NCI-H2171 treated with DMSO at 0.1 percent for 48 hours (cell line): ENCODE measurements around the gene POLG2.
A peak's percentile ranks its signal among the peaks of the same experiment; 100 is the strongest.
"Not testable (repeated sequence)": the region's sequence is repeated elsewhere in the genome, so short reads cannot be mapped to it uniquely, and the experiment has no call there.

ENCODE experiments used
- DNase-seq: peaks from one replicate; lab custom pipeline; 2025; lab: John Stamatoyannopoulos, UW

The POLG2 gene

DNA sequence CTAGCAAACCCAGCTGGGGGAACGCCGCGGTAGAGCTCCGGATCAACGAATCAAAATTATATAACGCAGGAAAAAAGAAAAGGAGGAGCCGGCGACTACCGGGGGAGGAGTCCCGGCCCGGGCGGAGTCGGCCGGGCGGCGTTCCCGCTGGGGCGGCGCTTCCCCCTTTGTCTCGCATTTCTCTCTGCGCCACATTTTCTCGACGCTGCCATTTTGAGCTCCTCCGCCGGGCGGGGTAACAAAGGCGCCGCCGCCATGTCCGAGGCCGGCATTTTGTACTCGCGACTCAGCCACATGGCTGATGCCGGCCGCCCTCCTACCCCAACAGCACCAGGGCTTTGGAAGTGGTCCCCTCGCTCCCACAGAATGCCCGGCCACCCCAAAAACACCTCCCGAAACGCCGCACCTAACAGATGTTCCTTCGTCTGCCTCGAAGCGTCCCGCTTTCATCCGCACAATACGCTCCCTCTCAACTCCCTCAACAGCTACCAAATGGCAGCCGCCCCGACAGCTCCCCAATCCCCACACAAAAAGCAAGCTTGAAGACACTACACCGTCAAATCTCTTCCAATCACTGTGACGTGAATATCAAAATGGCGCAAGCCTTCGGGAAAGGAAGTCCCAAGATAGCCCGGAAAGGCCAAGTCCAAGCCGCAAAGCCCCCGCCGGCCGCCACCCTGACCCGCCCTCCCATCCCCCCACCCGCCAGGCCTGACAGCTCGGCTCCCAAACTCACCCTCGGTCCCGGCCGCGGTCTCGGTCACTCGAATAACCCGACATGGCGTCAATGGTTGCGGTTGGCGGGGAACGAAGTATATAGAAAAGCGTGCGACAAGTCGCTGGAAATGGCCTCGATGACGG is 8.7 kb upstream of the POLG2 start:
- peak; percentile 84 for DNase-seq

- DNase-seq, result no peak
Observed at GRCh38 chr17:64504769-64505339, 8.0 kb upstream of the POLG2 start.

- DNase-seq, result no peak
Observed at GRCh38 chr17:64503821-64504768, 7.2 kb upstream of the POLG2 start.

DNA sequence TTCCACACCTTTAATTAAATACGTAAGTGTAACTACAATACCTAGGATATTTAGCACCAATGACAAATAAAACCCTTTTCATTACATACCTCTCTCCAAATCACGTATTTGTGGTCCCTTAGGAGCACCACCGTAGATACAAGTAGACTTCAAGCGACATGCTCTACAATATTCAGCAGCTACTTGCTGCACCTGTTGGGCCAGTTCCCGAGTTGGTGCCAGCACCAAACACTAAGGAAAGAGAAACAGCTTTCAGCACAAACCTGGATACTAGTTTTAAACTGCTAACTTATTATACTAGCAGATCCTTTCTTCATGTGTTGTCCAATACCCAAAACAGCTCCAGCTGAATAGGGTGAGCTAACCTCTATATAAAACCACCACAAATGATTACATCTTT is 6.5 kb upstream of the POLG2 start:
- no peak for DNase-seq

- DNase-seq, result no peak
Observed at GRCh38 chr17:64502809-64503208, 6.0 kb upstream of the POLG2 start.

DNA sequence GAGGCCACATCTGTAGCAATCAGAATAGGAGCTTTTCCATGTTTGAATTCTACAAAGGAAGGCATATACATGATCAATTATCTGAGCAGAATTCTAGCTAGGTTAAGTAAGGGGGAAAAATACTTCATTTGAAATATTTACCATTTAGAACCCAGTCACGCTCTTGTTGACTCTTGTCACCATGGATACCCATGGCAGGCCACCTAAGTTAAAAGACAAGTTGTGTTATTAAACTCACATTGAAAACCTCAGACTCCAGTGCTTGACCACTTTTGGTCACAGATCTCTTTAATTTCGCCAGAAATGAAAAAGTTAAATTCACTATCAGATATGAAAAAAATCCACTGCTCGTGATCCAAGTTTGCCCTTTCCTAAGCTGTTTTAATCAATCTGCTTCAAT is 5.2 kb upstream of the POLG2 start:
- DNase-seq, result no peak

DNA sequence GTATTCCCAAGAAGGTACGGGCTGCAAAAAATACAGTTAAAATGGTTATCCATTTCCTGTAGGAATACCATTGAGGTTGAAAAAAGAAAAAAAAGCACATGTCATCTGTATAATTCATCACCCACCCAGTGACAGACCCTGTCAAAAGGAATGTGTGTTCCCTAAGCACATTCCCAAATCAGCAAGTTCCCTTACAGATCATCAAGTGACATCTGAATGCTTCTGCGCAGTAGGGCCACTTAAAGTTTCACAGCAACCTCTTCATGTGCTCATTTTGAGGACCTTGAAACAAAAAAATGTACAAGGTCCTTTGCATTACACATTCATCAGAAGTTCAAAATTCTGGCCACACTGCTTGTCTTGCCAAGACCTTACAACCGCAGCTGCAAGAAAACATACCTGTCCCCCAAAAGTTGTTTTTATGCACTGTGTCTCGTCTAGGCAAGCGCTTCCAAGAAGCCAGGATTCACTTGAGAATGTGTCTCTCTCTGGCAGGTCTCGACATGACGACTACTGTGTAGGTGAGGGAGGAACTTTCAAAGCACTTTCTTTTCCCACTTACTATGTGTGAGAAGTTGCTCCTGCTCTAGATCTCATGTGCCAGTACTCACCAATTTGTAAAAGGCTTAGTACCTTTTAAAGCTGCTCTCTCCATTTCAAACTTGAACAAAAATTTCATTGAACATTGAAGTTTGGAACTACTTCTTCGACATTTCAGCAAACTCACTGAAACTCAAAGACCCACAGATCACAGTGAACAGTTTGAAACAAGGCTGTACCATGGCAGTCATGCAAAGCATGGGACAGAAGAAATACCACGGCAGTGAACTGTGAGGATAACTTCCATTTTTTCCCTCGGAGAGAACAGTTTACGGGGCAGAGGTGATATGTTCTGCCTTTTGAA is 4.3 kb upstream of the POLG2 start:
- no peak for DNase-seq

DNA sequence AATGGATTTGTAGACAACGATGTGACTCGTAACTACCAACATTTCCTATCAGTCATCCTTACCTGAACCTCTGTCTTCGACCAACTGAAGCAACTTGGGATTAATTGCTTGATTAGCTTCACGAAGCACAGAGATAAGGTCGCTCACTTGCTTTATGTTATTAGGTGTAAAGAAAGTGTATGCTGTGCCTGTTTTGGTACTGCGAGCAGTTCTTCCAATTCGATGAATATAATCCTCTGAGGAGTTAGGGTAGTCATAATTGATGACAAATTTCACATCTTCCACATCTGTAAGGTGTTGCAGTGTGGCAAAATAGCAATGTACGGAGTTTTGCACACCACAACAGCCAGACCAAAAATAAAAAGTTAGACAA is 3.6 kb upstream of the POLG2 start:
- DNase-seq, result no peak

GRCh38 chr17:64499805-64500486 is 3.1 kb upstream of the POLG2 start:
- no peak for DNase-seq

GRCh38 chr17:64498308-64499203 is 1.7 kb upstream of the POLG2 start:
- peak; percentile 27 for DNase-seq

DNA sequence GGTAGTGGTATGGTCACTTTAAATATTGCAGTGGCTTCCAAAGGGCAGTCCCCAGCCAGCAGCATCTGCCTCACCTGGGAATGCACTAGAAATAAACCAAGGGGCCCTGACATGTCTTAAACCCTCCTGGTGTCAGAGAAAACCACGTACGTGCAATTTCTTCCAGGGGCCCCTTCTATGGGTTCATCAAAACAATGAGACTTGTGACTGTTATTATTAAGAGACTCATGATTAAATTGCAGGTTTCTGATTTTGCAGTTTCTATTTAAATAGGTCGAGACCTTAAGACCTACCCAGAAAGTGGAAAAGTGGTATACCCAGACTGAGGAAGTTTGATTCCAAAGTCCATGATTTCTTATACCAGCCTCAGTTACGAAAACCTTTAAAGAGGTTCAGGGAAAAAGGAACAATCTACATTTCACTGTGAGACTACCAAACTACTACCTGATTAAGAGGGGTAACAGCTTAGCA is 746 bp upstream of the POLG2 start:
- peak; percentile 69 for DNase-seq

GRCh38 chr17:64496348-64496785 is 487 bp downstream of the POLG2 start:
- peak; percentile 31 for DNase-seq

DNA sequence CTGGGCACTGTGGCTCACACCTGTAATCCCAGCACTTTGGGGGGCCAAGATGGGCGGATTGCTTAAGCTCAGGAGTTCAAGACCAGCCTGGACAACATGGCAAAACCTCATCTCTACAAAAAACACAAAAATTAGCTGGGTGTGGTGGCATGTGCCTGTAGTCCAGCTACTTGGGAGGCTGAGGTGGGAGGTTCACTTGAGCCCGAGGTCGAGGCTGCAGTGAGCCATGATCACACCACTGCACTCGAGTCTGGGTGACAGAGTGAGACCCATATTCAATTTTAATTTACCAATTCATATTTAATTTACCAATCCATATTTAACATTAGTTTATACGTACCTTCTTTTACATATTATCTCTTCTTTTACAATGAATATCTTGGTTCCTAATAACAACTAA is 1.6 kb downstream of the POLG2 start:
- DNase-seq, result not testable (repeated sequence)

DNA sequence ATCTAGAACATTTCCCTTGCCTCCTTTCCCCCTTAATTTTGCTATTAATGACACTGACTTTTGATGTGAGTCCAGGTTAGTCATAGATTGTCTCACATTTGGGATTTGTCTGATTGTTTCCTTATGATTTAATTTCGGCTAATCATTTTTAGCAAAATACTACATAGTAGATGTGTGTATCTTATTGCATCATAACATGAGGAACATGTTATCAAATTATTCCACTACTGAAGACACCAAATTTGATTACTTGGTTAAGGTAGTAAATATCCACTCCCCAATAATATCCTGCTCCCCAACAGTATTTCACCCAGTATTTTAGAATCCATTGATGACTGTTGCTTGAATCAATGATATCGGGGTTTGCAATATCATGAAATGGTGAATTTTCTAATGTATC is 2.7 kb downstream of the POLG2 start:
- no peak for DNase-seq

- no peak for DNase-seq
Observed at GRCh38 chr17:64492481-64493109, 4.3 kb downstream of the POLG2 start.

- DNase-seq, result no peak
Observed at GRCh38 chr17:64491994-64492393, 4.9 kb downstream of the POLG2 start.

- no peak for DNase-seq
Observed at GRCh38 chr17:64491034-64491860, 5.6 kb downstream of the POLG2 start.

DNA sequence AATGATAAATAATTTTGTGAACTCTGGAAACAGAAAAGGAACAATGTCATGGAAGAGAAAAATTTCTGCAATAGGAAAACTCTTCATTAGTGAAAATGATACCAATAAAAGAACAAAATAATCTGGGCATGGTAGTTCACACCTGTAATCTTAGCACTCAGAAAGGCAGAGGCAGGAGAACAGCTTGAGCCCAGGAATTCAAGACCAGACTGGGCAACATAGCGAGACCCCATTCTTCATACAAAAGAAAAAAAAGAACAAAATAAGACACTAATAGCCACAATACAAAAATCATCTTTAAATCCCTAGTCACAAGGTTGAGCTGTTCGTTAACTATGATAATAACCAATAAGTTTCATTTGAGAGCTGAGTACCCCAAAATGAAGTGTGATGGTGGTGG is 8.6 kb downstream of the POLG2 start:
- DNase-seq, result no peak
